OCI-LY7 (cell line): ENCODE results near the gene PTPN14.

Experiments used
- CTCF ChIP-seq: fragments of 200-600 bp; sonication (generic); conservative IDR thresholded peaks from 2 replicates; pipeline ENCODE4 v1.5.1; 2014; ENCODE audit warnings: mild to moderate bottlenecking, antibody characterized with exemption, low read length, moderate library complexity, mixed read lengths
- EZH2phosphoT487 ChIP-seq: fragments of 200-600 bp; sonication (generic); IDR thresholded peaks from 2 replicates; pipeline ENCODE4 v1.6.1; 2018; ENCODE audit warnings: low read depth, borderline replicate concordance, mild to moderate bottlenecking, mixed run types, antibody characterized with exemption, low read length, moderate library complexity, mixed read lengths

- TF ChIP-seq CTCF: no peak
- no peak for TF ChIP-seq EZH2phosphoT487
These were observed 166.9 kb downstream of the PTPN14 start for GRCh38 chr1:214384373-214385079.
